ENCODE measurements around the gene TAF12. TPM values are rescaled to one million over a fixed set of nuclear protein-coding genes. Genes with fewer than 3 reads are reported as not detected.
A peak's percentile ranks its signal among the peaks of the same experiment; 100 is the strongest.

Gene TAF12
- total RNA-seq, 1 donor from 2014 or later = 21.8 TPM

- Histone ChIP-seq H3K4me1 (peaks cover 15% of the 10 kb centered on the region), H3K27ac (no peak overlapping the region), H3K9me3 (no peaks in the 10 kb centered on the region), H3K36me3 (no peaks in the 10 kb centered on the region), H3K27me3 (ENCODE audit: low read depth) (no peaks in the 10 kb centered on the region), H3K4me3 (no peak overlapping the region)
- no peak for TF ChIP-seq CTCF (IDR thresholded peaks at IDR 0.05)
- no peak for DNase-seq
- intact Hi-C loops (cut with DNase I) = no loop called here
- no peak for ATAC-seq
These were observed 28.4 kb upstream of the TAF12 start for GRCh38 chr1:28671254-28671780.

GRCh38 chr1:28668956-28669723, 26.3 kb upstream of the TAF12 start:
- ATAC-seq (peak; percentile 88), DNase-seq (peak; percentile 78)
- H3K27me3 ChIP-seq (ENCODE audit: low read depth) = no peaks in the 10 kb centered on the region
- H3K36me3 ChIP-seq = no peaks in the 10 kb centered on the region
- H3K4me1 ChIP-seq = peaks cover 15% of the 10 kb centered on the region
- H3K9me3 ChIP-seq = no peaks in the 10 kb centered on the region
- H3K4me3 ChIP-seq = peak overlapping the region; percentile 96
- peak overlapping the region; percentile 99 for H3K27ac ChIP-seq
- no peak for TF ChIP-seq CTCF (IDR thresholded peaks at IDR 0.05)
- intact Hi-C loops (cut with DNase I) = no loop called here

GRCh38 chr1:28668191-28668955, 25.5 kb upstream of the TAF12 start, which contains the start of gene GMEB1:
GMEB1 (plus strand) TSS chr1:28668784; CDS start chr1:28683613, 14,829 bp downstream.
- TF ChIP-seq CTCF (IDR thresholded peaks at IDR 0.05) = no peak
- peak; percentile 93 for DNase-seq
- Histone ChIP-seq H3K27me3 (ENCODE audit: low read depth) (no peaks in the 10 kb centered on the region), H3K36me3 (no peaks in the 10 kb centered on the region), H3K4me3 (peak within 1 kb of the TSS; percentile 96), H3K27ac (peak within 1 kb of the TSS; percentile 99), H3K9me3 (no peaks in the 10 kb centered on the region), H3K4me1 (peaks cover 15% of the 10 kb centered on the region)
- ATAC-seq = peak; percentile 93 to 94
- intact Hi-C loops (cut with DNase I) = no loop called here

- DNase-seq = no peak
- Histone ChIP-seq H3K4me1 (peaks cover 15% of the 10 kb centered on the region), H3K27ac (no peak overlapping the region), H3K4me3 (no peak overlapping the region), H3K9me3 (no peaks in the 10 kb centered on the region), H3K36me3 (no peaks in the 10 kb centered on the region), H3K27me3 (ENCODE audit: low read depth) (no peaks in the 10 kb centered on the region)
- no peak for ATAC-seq
- TF ChIP-seq CTCF (IDR thresholded peaks at IDR 0.05) = no peak
- intact Hi-C loops (cut with DNase I) = no loop called here
These were observed 23.9 kb upstream of the TAF12 start for GRCh38 chr1:28666806-28667205.

- Histone ChIP-seq H3K36me3 (no peaks in the 10 kb centered on the region), H3K27me3 (ENCODE audit: low read depth) (no peaks in the 10 kb centered on the region), H3K4me3 (no peak overlapping the region), H3K9me3 (no peaks in the 10 kb centered on the region), H3K27ac (no peak overlapping the region), H3K4me1 (peaks cover 7% of the 10 kb centered on the region)
- no peak for ATAC-seq
- no peak for DNase-seq
- TF ChIP-seq CTCF (IDR thresholded peaks at IDR 0.05) = no peak
- intact Hi-C loops (cut with DNase I) = no loop called here
These were observed 21.1 kb upstream of the TAF12 start for GRCh38 chr1:28663871-28664470.
